Spleen (tissue), 11 donors: ENCODE results near the gene STRN4. TPM values are rescaled to one million over a fixed set of nuclear protein-coding genes. Genes with fewer than 3 reads are reported as not detected.
A peak's percentile ranks its signal among the peaks of the same experiment; 100 is the strongest.

Experiments used
- DNase-seq: peaks from one replicate; pipeline ENCODE4 v3.0.0-alpha.2; 2020
- H3K27ac ChIP-seq, 8 donors: fragments of 200-600 bp; sonication (generic) in 7 of 8; 1 replicate in 4 of 8; 2 replicates in 4 of 8; pipeline versions ENCODE4 v1.5.0 to v1.8.0; 2016 to 2021; ENCODE audit warnings: inconsistent platforms in 4 of 8, mild to moderate bottlenecking in 4 of 8, moderate library complexity in 1 of 8
- H3K27me3 ChIP-seq, 7 donors: fragments of 200-600 bp; sonication (generic) in 6 of 7; replicated peaks in 1 of 7; 1 replicate in 4 of 7; 2 replicates in 3 of 7; pipeline versions ENCODE4 v1.5.0 to v1.8.0; 2016 to 2021; ENCODE audit warnings: inconsistent platforms in 3 of 7, mild to moderate bottlenecking in 1 of 7
- H3K36me3 ChIP-seq, 6 donors: fragments of 200-600 bp; sonication (generic) in 5 of 6; 1 replicate in 4 of 6; 2 replicates in 2 of 6; pipeline versions ENCODE4 v1.5.0 to v1.8.0; 2016 to 2021; ENCODE audit warnings: inconsistent platforms in 2 of 6
- H3K4me1 ChIP-seq, 6 donors: fragments of 200-600 bp; sonication (generic) in 5 of 6; 1 replicate in 3 of 6; 2 replicates in 3 of 6; pipeline versions ENCODE4 v1.5.0 to v1.8.0; 2016 to 2021; ENCODE audit warnings: inconsistent platforms in 3 of 6
- H3K4me3 ChIP-seq, 8 donors: fragments of 200-600 bp; sonication (generic) in 7 of 8; 1 replicate in 4 of 8; 2 replicates in 4 of 8; pipeline versions ENCODE4 v1.5.0 to v1.8.0; 2016 to 2021; ENCODE audit warnings: inconsistent platforms in 4 of 8, mild to moderate bottlenecking in 4 of 8, moderate library complexity in 2 of 8
- H3K9me3 ChIP-seq, 8 donors: fragments of 200-600 bp; sonication (generic) in 7 of 8; 1 replicate in 4 of 8; 2 replicates in 4 of 8; pipeline versions ENCODE4 v1.5.0 to v1.8.0; 2016 to 2021; ENCODE audit warnings: inconsistent platforms in 4 of 8
- CTCF ChIP-seq, 11 experiments: fragments of 200-600 bp in 7 of 11; fragments of 450-650 bp in 4 of 11; sonication (generic) in 4 of 11; IDR thresholded peaks in 8 of 11; conservative IDR thresholded peaks in 3 of 11; 1 replicate in 7 of 11; 2 replicates in 4 of 11; pipeline versions ENCODE4 v1.4.0 to v1.8.0; 2016 to 2021; ENCODE audit warnings: antibody characterized with exemption in 11 of 11, inconsistent platforms in 4 of 11, mild to moderate bottlenecking in 1 of 11
- POLR2A ChIP-seq, 3 donors: fragments of 450-650 bp; IDR thresholded peaks; one replicate each; pipeline ENCODE4 v1.5.1; 2017; ENCODE audit warnings: antibody characterized with exemption in 3 of 3, mild to moderate bottlenecking in 1 of 3
- POLR2AphosphoS5 ChIP-seq, 3 donors: sonication (generic); formaldehyde crosslinking; IDR thresholded peaks; one replicate each; pipeline ENCODE4 v1.5.1; 2017; ENCODE audit warnings: antibody characterized with exemption in 3 of 3
- WGBS, 5 donors: extraction: QIAGEN DNeasy Blood & Tissue Kit in 3 of 5; methylation state at CpG; one replicate each; pipeline versions ENCODE4 v1.1.5 to v1.1.7; 2013 to 2018; 5-methylcytosine and 5-hydroxymethylcytosine counted together
- intact Hi-C: fragments of 100-400 bp; cut with DNase I; formaldehyde crosslinking; loops from one replicate; pipeline ENCODE4 v1.15.0; 2023; ENCODE audit warnings: low total_unique reads
- polyA plus RNA-seq, 3 donors: library from polyadenylated mRNA; stranded (reverse); fragments of 200-250 nt; gene quantifications; one replicate each; pipeline ENCODE4 v1.2.1, GENCODE V29; 2013
- total RNA-seq, 7 donors: library from RNA; depleted of rRNA in 3 of 7; stranded (reverse); fragments of >200 nt in 3 of 7; fragmentation: NEBNext Ultra II Directional in 4 of 7; extraction: Animal tissue kit (Norgen Biotek cat#: 25700) in 4 of 7; gene quantifications; one replicate each; pipeline versions ENCODE4 v1.1.0 to v1.2.1, GENCODE V29; 2016 to 2021
- donor health status: healthy with polysubstance abuse.
- donor health status: DM: no; HTN: no; CAD: no; lungs with moderate emphysema.
- donor health status: DM: no; HTN: no; CAD: no.
- donor health status: Bipolar disorder and iron deficiency.
- donor health status: healthy.
- donor health status: DM: no; HTN: no; CAD: no.
- donor health status: DM: yes; HTN: yes; CAD: no.

The STRN4 gene
- total and polyA plus RNA-seq, 10 donors = 28.2 to 143 (median 96.6) TPM

GRCh38 chr19:46732172-46732938, 13.9 kb downstream of the STRN4 start:
- peak overlapping the region in 1 of 8 donors; percentile 50 for H3K4me3 ChIP-seq
- no peaks in the 10 kb centered on the region for H3K9me3 ChIP-seq
- WGBS, 5 donors = 86 to 92% (median 89%) methylated on average over 28 of the region's 28 CpGs
- H3K27me3 ChIP-seq = no peaks in the 10 kb centered on the region
- H3K36me3 ChIP-seq = peaks cover 0 to 100% (median 81%) of the 10 kb centered on the region in 6 donors
- DNase-seq = peak; percentile 72
- H3K27ac ChIP-seq = peak overlapping the region in 7 of 8 donors; percentile 73 to 93 (median 86)
- intact Hi-C loops = no loop called here
- TF ChIP-seq CTCF (IDR thresholded peaks at IDR 0.05 in 8 of 11, conservative IDR thresholded peaks at IDR 0.05 in 3 of 11) (no peak), POLR2A (IDR thresholded peaks at IDR 0.05) (no peak), POLR2AphosphoS5 (IDR thresholded peaks at IDR 0.05) (peak in 1 of 3 donors; percentile 55)
- peaks cover 29 to 100% (median 92%) of the 10 kb centered on the region in 6 donors for H3K4me1 ChIP-seq

- Histone ChIP-seq H3K4me3 (peak overlapping the region in 4 of 8 donors; percentile 6 to 50 (median 16)), H3K27ac (peak overlapping the region; percentile 29 to 93 (median 74)), H3K9me3 (no peaks in the 10 kb centered on the region), H3K27me3 (no peaks in the 10 kb centered on the region), H3K4me1 (peaks cover 37 to 100% (median 91%) of the 10 kb centered on the region in 6 donors), H3K36me3 (peaks cover 0 to 100% (median 81%) of the 10 kb centered on the region in 6 donors)
- 40 to 47% (median 44%) methylated on average over 11 to 14 of the region's 14 CpGs for WGBS, 5 donors
- peak; percentile 82 for DNase-seq
- intact Hi-C loops = no loop called here
- no peak for TF ChIP-seq POLR2AphosphoS5 (IDR thresholded peaks at IDR 0.05)
These were observed 14.7 kb downstream of the STRN4 start for GRCh38 chr19:46731584-46731983.

- Histone ChIP-seq H3K27me3 (no peaks in the 10 kb centered on the region), H3K27ac (peak overlapping the region; percentile 29 to 93 (median 74)), H3K4me3 (peak overlapping the region in 4 of 8 donors; percentile 6 to 50 (median 16)), H3K36me3 (peaks cover 0 to 100% (median 81%) of the 10 kb centered on the region in 6 donors), H3K9me3 (no peaks in the 10 kb centered on the region), H3K4me1 (peaks cover 38 to 100% (median 91%) of the 10 kb centered on the region in 6 donors)
- intact Hi-C loops = no loop called here
- TF ChIP-seq POLR2AphosphoS5 (IDR thresholded peaks at IDR 0.05) (peak; percentile 77 to 83 (median 81)), CTCF (IDR thresholded peaks at IDR 0.05 in 8 of 11, conservative IDR thresholded peaks at IDR 0.05 in 3 of 11) (peak in 1 of 11 experiments; percentile 16), POLR2A (IDR thresholded peaks at IDR 0.05) (no peak)
- peak; percentile 90 for DNase-seq
- 29 to 54% (median 33%) methylated on average over 14 of the region's 14 CpGs for WGBS, 5 donors
These were observed 15.2 kb downstream of the STRN4 start for GRCh38 chr19:46731007-46731501.

GRCh38 chr19:46730595-46730994, 15.7 kb downstream of the STRN4 start:
- no peak for TF ChIP-seq POLR2AphosphoS5 (IDR thresholded peaks at IDR 0.05)
- TF ChIP-seq CTCF (IDR thresholded peaks at IDR 0.05 in 8 of 11, conservative IDR thresholded peaks at IDR 0.05 in 3 of 11) = no peak
- no peak for TF ChIP-seq POLR2A (IDR thresholded peaks at IDR 0.05)
- peak overlapping the region in 1 of 8 donors; percentile 50 for H3K4me3 ChIP-seq
- peak overlapping the region; percentile 29 to 93 (median 74) for H3K27ac ChIP-seq
- H3K27me3 ChIP-seq = no peaks in the 10 kb centered on the region
- peak; percentile 79 for DNase-seq
- WGBS, 5 donors = 78 to 91% (median 90%) methylated on average over 13 to 14 of the region's 14 CpGs
- H3K4me1 ChIP-seq = peaks cover 38 to 100% (median 89%) of the 10 kb centered on the region in 6 donors
- peaks cover 0 to 100% (median 82%) of the 10 kb centered on the region in 6 donors for H3K36me3 ChIP-seq
- intact Hi-C loops = no loop called here
- no peaks in the 10 kb centered on the region for H3K9me3 ChIP-seq
